AG08395 (cell line): ENCODE results near the gene ADAMTS9.

Experiments
- DNase-seq: peaks from one replicate; pipeline ENCODE4 v3.0.0; 2012; ENCODE audit warnings: mixed read lengths, low spot score

ADAMTS9 gene

GRCh38 chr3:64539451-64540196, 148.2 kb downstream of the ADAMTS9 start:
- DNase-seq = peak; percentile 81

GRCh38 chr3:64536166-64536565, 151.6 kb downstream of the ADAMTS9 start:
- DNase-seq = no peak

- peak; percentile 85 for DNase-seq
These were observed 154.0 kb downstream of the ADAMTS9 start for GRCh38 chr3:64533617-64534317.

- DNase-seq = peak; percentile 84
These were observed 157.3 kb downstream of the ADAMTS9 start for GRCh38 chr3:64530434-64531049.

GRCh38 chr3:64523324-64523723, 164.5 kb downstream of the ADAMTS9 start:
- no peak for DNase-seq

- DNase-seq = no peak
These were observed 167.5 kb downstream of the ADAMTS9 start for GRCh38 chr3:64520334-64520733.

GRCh38 chr3:64518950-64519349, 168.8 kb downstream of the ADAMTS9 start:
- peak; percentile 64 for DNase-seq

GRCh38 chr3:64518496-64518895, 169.3 kb downstream of the ADAMTS9 start:
- no peak for DNase-seq

- no peak for DNase-seq
These were observed 172.9 kb downstream of the ADAMTS9 start for GRCh38 chr3:64514889-64515288.

- no peak for DNase-seq
These were observed 178.6 kb downstream of the ADAMTS9 start for GRCh38 chr3:64509206-64509605.

GRCh38 chr3:64508140-64508539, 179.7 kb downstream of the ADAMTS9 start:
- DNase-seq = no peak

- DNase-seq = no peak
These were observed 181.5 kb downstream of the ADAMTS9 start for GRCh38 chr3:64506255-64506654.

GRCh38 chr3:64505419-64505818, 182.4 kb downstream of the ADAMTS9 start:
- no peak for DNase-seq

GRCh38 chr3:64502284-64502683, 185.5 kb downstream of the ADAMTS9 start:
- DNase-seq = no peak

GRCh38 chr3:64501298-64501906, 186.4 kb downstream of the ADAMTS9 start:
- DNase-seq = no peak

GRCh38 chr3:64496786-64497490, 190.9 kb downstream of the ADAMTS9 start:
- DNase-seq = no peak

- no peak for DNase-seq
These were observed 191.9 kb downstream of the ADAMTS9 start for GRCh38 chr3:64495781-64496334.

GRCh38 chr3:64495121-64495780, 192.5 kb downstream of the ADAMTS9 start:
- DNase-seq = no peak

- no peak for DNase-seq
These were observed 193.3 kb downstream of the ADAMTS9 start for GRCh38 chr3:64494526-64494925.

- DNase-seq = no peak
These were observed 194.7 kb downstream of the ADAMTS9 start for GRCh38 chr3:64493149-64493548.

GRCh38 chr3:64491843-64492242, 196.0 kb downstream of the ADAMTS9 start:
- no peak for DNase-seq
